WTC11 (cell line): ENCODE data around the gene LPP. TPM values are rescaled to one million over a fixed set of nuclear protein-coding genes. Genes with fewer than 3 reads are reported as not detected.

Experiments
- ATAC-seq: fragments of 200-7000 bp; cut with Tn5 transposase; 2 replicates; pipeline ENCODE4 v1.10.0; 2021; ENCODE audit warnings: mild to moderate bottlenecking, moderate library complexity
- CTCF ChIA-PET: fragments of 300-600 bp; sonication (Branson Sonifier 250); formaldehyde crosslinking; loops from one replicate; lab custom pipeline; 2021; ENCODE audit warnings: antibody characterized with exemption; lab: Charles Lee
- POLR2A ChIA-PET: fragments of 350-600 bp; sonication (Branson Sonifier 250); formaldehyde crosslinking; loops from one replicate; lab custom pipeline; 2021; ENCODE audit warnings: antibody characterized with exemption; lab: Charles Lee
- DNase-seq: peaks from one replicate; pipeline ENCODE4 v3.0.0; 2021; ENCODE audit warnings: low spot score
- H3K27ac Mint-ChIP-seq: 2 replicates; pipeline ENCODE4 v1.8.0; 2021; ENCODE audit warnings: mixed read lengths
- H3K27me3 Mint-ChIP-seq: 2 replicates; pipeline ENCODE4 v1.8.0; 2021; ENCODE audit warnings: low read depth, mild to moderate bottlenecking, moderate library complexity, mixed read lengths
- H3K36me3 Mint-ChIP-seq: 2 replicates; pipeline ENCODE4 v1.8.0; 2021; ENCODE audit warnings: mixed read lengths
- H3K4me1 Mint-ChIP-seq: 2 replicates; pipeline ENCODE4 v1.8.0; 2022; ENCODE audit warnings: mixed read lengths
- H3K4me3 Mint-ChIP-seq: 2 replicates; pipeline ENCODE4 v1.8.0; 2021; ENCODE audit warnings: mild to moderate bottlenecking, moderate library complexity, mixed read lengths
- H3K9me3 Mint-ChIP-seq: 2 replicates; pipeline ENCODE4 v1.8.0; 2021; ENCODE audit warnings: mixed read lengths
- ARID4B ChIP-seq: sonication (generic); formaldehyde crosslinking; IDR thresholded peaks from 2 replicates; pipeline ENCODE4 v1.8.0; 2023; ENCODE audit warnings: missing genetic modification reagents, mild to moderate bottlenecking, borderline replicate concordance
- CTCF ChIP-seq: fragments of 200-600 bp; IDR thresholded peaks from 2 replicates; pipeline ENCODE4 v1.8.0; 2022; ENCODE audit warnings: antibody characterized with exemption
- E2F1 ChIP-seq: sonication (generic); formaldehyde crosslinking; IDR thresholded peaks from 2 replicates; pipeline ENCODE4 v1.8.0; 2022; ENCODE audit warnings: mild to moderate bottlenecking, missing genetic modification reagents
- FOXK1 ChIP-seq: sonication (generic); formaldehyde crosslinking; IDR thresholded peaks from 2 replicates; pipeline ENCODE4 v1.8.0; 2022; ENCODE audit warnings: mild to moderate bottlenecking, moderate library complexity, missing genetic modification reagents
- FOXP1 ChIP-seq: sonication (generic); formaldehyde crosslinking; IDR thresholded peaks from 2 replicates; pipeline ENCODE4 v1.8.0; 2022; ENCODE audit warnings: missing genetic modification reagents, mild to moderate bottlenecking, moderate library complexity, borderline replicate concordance
- GRHL2 ChIP-seq: fragments of 250-450 bp; sonication (Bioruptor Pico); IDR thresholded peaks from 2 replicates; pipeline ENCODE4 v1.8.0; 2022; ENCODE audit warnings: mild to moderate bottlenecking, moderate library complexity; ENCODE audit not compliant: insufficient replicate concordance, severe bottlenecking
- IRF1 ChIP-seq: sonication (generic); formaldehyde crosslinking; IDR thresholded peaks from 2 replicates; pipeline ENCODE4 v1.8.0; 2023; ENCODE audit warnings: missing genetic modification reagents
- NFYB ChIP-seq: sonication (generic); formaldehyde crosslinking; conservative IDR thresholded peaks from 2 replicates; pipeline ENCODE4 v1.8.0; 2022; ENCODE audit warnings: low read depth, missing genetic modification reagents
- NR1H2 ChIP-seq: sonication (generic); formaldehyde crosslinking; IDR thresholded peaks from 2 replicates; pipeline ENCODE4 v1.9.0; 2021; ENCODE audit warnings: mild to moderate bottlenecking, moderate library complexity, missing genetic modification reagents
- USF1 ChIP-seq: sonication (generic); formaldehyde crosslinking; IDR thresholded peaks from 2 replicates; pipeline ENCODE4 v1.8.0; 2022; ENCODE audit warnings: mild to moderate bottlenecking, missing genetic modification reagents
- ZNF138 ChIP-seq: sonication (generic); formaldehyde crosslinking; conservative IDR thresholded peaks from 2 replicates; pipeline ENCODE4 v1.8.1; 2022; ENCODE audit warnings: mild to moderate bottlenecking, moderate library complexity, missing genetic modification reagents
- ZNF317 ChIP-seq: sonication (generic); formaldehyde crosslinking; IDR thresholded peaks from 2 replicates; pipeline ENCODE4 v1.8.1; 2023; ENCODE audit warnings: low read depth, mild to moderate bottlenecking, moderate library complexity, missing genetic modification reagents, borderline replicate concordance
- ZNF425 ChIP-seq: fragments of 250-450 bp; sonication (Bioruptor Pico); conservative IDR thresholded peaks from 2 replicates; pipeline ENCODE4 v1.9.0; 2021; ENCODE audit warnings: mild to moderate bottlenecking
- ZNF532 ChIP-seq: fragments of 250-450 bp; sonication (Bioruptor Pico); IDR thresholded peaks from 2 replicates; pipeline ENCODE4 v1.9.0; 2021; ENCODE audit warnings: mild to moderate bottlenecking, borderline replicate concordance
- total RNA-seq: library from RNA; stranded (reverse); gene quantifications from 3 replicates; pipeline ENCODE4 v1.2.3, GENCODE V29; 2021

The LPP gene
- total RNA-seq, 1 experiment from 2014 or later = 49.6 TPM

GRCh38 chr3:188649521-188649920, 495.6 kb downstream of the LPP start:
- Mint-ChIP-seq H3K4me1 (no peaks in the 10 kb centered on the region), H3K4me3 (no peak overlapping the region), H3K27me3 (no peaks in the 10 kb centered on the region), H3K27ac (no peak overlapping the region), H3K9me3 (no peaks in the 10 kb centered on the region), H3K36me3 (no peaks in the 10 kb centered on the region)
- CTCF ChIA-PET = interaction anchor here (1.3 kb wide), 1 partner anchor 911 kb away, joined by 4 read pairs; no protein-coding TSS in a partner anchor
- no peak for DNase-seq
- POLR2A ChIA-PET = no interaction called here
- TF ChIP-seq NR1H2 (CRISPR knock-in tag) = no peak
- no peak for TF ChIP-seq FOXP1
- TF ChIP-seq, all 79 proteins: peak for 0
- no peak for ATAC-seq

GRCh38 chr3:188656196-188656982, 502.4 kb downstream of the LPP start:
- no peak for DNase-seq
- ATAC-seq = peak; percentile 57
- no peaks in the 10 kb centered on the region for H3K27me3 Mint-ChIP-seq
- no peak overlapping the region for H3K27ac Mint-ChIP-seq
- no peaks in the 10 kb centered on the region for H3K36me3 Mint-ChIP-seq
- H3K4me1 Mint-ChIP-seq = peaks cover 10% of the 10 kb centered on the region
- CTCF ChIA-PET = no interaction called here
- H3K9me3 Mint-ChIP-seq = no peaks in the 10 kb centered on the region
- POLR2A ChIA-PET = no interaction called here
- no peak overlapping the region for H3K4me3 Mint-ChIP-seq
- no peak for TF ChIP-seq ARID4B (CRISPR knock-in tag)
- TF ChIP-seq GRHL2 (CRISPR knock-in tag) = no peak
- TF ChIP-seq ZNF317 (CRISPR knock-in tag) = no peak
- no peak for TF ChIP-seq IRF1 (CRISPR knock-in tag)
- TF ChIP-seq NFYB (CRISPR knock-in tag) = no peak
- TF ChIP-seq ZNF425 (CRISPR knock-in tag) = no peak
- TF ChIP-seq CTCF = no peak
- no peak for TF ChIP-seq ZNF138 (CRISPR knock-in tag)
- TF ChIP-seq ZNF532 = no peak
- no peak for TF ChIP-seq FOXP1
- no peak for TF ChIP-seq USF1 (CRISPR knock-in tag)
- no peak for TF ChIP-seq FOXK1 (CRISPR knock-in tag)
- TF ChIP-seq E2F1 (CRISPR knock-in tag) = no peak
